ENCODE data around the gene EVA1B. TPM values are rescaled to one million over a fixed set of nuclear protein-coding genes. Genes with fewer than 3 reads are reported as not detected.

Gene EVA1B
- total and polyA plus RNA-seq, 2 of the 13 experiments (the other 11 are each of a cell fraction or from before 2014, with no cell fraction given) = 3.9 to 6.6 TPM

DNA sequence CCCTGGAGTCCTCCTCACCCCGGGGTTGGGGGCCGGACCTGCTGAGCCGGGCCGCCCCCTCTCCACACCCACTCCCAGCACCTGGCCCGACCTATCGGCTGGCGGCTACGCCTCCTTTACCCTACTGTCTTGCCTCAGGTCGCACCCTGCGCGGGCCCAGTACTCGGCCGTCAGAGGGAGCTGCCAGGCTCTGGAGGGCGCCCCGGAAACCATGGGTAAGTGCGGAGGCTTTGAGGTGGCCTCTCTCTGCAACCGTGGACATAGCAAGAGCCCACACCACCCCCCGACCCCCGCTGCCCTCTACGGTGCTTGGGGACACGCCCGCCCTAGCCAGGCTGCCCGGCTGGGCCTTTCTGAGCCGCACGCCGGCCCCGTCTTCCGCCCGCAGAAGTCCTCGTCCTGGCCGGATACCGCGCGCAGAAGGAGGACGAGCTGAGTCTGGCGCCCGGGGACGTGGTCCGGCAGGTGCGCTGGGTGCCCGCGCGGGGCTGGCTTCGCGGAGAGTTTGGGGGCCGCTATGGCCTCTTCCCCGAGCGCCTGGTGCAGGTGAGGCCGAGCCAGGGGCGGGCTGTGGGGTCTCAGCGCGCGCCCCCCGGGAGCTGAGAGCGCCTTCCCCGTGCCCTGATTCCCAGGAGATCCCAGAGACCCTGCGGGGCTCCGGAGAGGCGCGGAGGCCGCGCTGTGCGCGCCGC, 17.1 kb downstream of the EVA1B start, which contains the start of gene SH3D21 (continued):
- TF ChIP-seq FOXA1 (IDR thresholded peaks at IDR 0.05) (no peak), FOXA1 (CRISPR knock-in tag; IDR thresholded peaks at IDR 0.05) (no peak), SALL1 (CRISPR knock-in tag; IDR thresholded peaks at IDR 0.05) (no peak), SMAD9 (CRISPR knock-in tag; IDR thresholded peaks at IDR 0.05) (no peak), ZNF501 (CRISPR knock-in tag; IDR thresholded peaks at IDR 0.05) (peak; percentile 83), ZFP82 (CRISPR knock-in tag; IDR thresholded peaks at IDR 0.05; ENCODE audit: borderline replicate concordance) (no peak), CBX1 (IDR thresholded peaks at IDR 0.05; ENCODE audit: low read depth) (no peak), ZNF121 (CRISPR knock-in tag; IDR thresholded peaks at IDR 0.05) (no peak), SNAI1 (CRISPR knock-in tag; IDR thresholded peaks at IDR 0.05; ENCODE audit: borderline replicate concordance) (no peak), NR2F1 (CRISPR knock-in tag; IDR thresholded peaks at IDR 0.05) (no peak), ZSCAN22 (CRISPR knock-in tag; IDR thresholded peaks at IDR 0.05) (0 out of 2 replicates have a peak, but pooled peaks have one; percentile 34), ZNF614 (CRISPR knock-in tag; IDR thresholded peaks at IDR 0.05; ENCODE audit: borderline replicate concordance) (no peak), MIER3 (CRISPR knock-in tag; IDR thresholded peaks at IDR 0.05; ENCODE audit: borderline replicate concordance) (no peak), CAMTA2 (CRISPR knock-in tag; IDR thresholded peaks at IDR 0.05; ENCODE audit: borderline replicate concordance) (no peak), NFE2L1 (CRISPR knock-in tag; IDR thresholded peaks at IDR 0.05; ENCODE audit: borderline replicate concordance) (no peak)
- TF ChIP-seq, protein P1, sequence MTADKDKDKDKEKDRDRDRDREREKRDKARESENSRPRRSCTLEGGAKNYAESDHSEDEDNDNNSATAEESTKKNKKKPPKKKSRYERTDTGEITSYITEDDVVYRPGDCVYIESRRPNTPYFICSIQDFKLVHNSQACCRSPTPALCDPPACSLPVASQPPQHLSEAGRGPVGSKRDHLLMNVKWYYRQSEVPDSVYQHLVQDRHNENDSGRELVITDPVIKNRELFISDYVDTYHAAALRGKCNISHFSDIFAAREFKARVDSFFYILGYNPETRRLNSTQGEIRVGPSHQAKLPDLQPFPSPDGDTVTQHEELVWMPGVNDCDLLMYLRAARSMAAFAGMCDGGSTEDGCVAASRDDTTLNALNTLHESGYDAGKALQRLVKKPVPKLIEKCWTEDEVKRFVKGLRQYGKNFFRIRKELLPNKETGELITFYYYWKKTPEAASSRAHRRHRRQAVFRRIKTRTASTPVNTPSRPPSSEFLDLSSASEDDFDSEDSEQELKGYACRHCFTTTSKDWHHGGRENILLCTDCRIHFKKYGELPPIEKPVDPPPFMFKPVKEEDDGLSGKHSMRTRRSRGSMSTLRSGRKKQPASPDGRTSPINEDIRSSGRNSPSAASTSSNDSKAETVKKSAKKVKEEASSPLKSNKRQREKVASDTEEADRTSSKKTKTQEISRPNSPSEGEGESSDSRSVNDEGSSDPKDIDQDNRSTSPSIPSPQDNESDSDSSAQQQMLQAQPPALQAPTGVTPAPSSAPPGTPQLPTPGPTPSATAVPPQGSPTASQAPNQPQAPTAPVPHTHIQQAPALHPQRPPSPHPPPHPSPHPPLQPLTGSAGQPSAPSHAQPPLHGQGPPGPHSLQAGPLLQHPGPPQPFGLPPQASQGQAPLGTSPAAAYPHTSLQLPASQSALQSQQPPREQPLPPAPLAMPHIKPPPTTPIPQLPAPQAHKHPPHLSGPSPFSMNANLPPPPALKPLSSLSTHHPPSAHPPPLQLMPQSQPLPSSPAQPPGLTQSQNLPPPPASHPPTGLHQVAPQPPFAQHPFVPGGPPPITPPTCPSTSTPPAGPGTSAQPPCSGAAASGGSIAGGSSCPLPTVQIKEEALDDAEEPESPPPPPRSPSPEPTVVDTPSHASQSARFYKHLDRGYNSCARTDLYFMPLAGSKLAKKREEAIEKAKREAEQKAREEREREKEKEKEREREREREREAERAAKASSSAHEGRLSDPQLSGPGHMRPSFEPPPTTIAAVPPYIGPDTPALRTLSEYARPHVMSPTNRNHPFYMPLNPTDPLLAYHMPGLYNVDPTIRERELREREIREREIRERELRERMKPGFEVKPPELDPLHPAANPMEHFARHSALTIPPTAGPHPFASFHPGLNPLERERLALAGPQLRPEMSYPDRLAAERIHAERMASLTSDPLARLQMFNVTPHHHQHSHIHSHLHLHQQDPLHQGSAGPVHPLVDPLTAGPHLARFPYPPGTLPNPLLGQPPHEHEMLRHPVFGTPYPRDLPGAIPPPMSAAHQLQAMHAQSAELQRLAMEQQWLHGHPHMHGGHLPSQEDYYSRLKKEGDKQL (CRISPR knock-in tag; IDR thresholded peaks at IDR 0.05; ENCODE audit: low read depth) = no peak
- TF ChIP-seq, protein P2, sequence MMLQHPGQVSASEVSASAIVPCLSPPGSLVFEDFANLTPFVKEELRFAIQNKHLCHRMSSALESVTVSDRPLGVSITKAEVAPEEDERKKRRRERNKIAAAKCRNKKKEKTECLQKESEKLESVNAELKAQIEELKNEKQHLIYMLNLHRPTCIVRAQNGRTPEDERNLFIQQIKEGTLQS (CRISPR knock-in tag; IDR thresholded peaks at IDR 0.05) = peak; percentile 12; the same call in 1 of the 2 replicates
- TF ChIP-seq, protein P3, sequence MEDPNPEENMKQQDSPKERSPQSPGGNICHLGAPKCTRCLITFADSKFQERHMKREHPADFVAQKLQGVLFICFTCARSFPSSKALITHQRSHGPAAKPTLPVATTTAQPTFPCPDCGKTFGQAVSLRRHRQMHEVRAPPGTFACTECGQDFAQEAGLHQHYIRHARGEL (CRISPR knock-in tag; IDR thresholded peaks at IDR 0.05) = no peak
